ENCODE measurements around the gene FCHO1.

Gene FCHO1

GRCh38 chr19:17824339-17824738 lies 73.1 kb downstream of the FCHO1 start:
- no peak for DNase-seq (ENCODE audit: low read depth in 2 of 3, low spot score in 1 of 3)

- DNase-seq (ENCODE audit: low read depth in 2 of 3, low spot score in 1 of 3): no peak
Measured at GRCh38 chr19:17826508-17827056, 75.3 kb downstream of the FCHO1 start.

- DNase-seq (ENCODE audit: low read depth in 2 of 3, low spot score in 1 of 3): no peak
Measured at GRCh38 chr19:17829855-17830566, 78.7 kb downstream of the FCHO1 start.

- DNase-seq (ENCODE audit: low read depth in 2 of 3, low spot score in 1 of 3): peak; percentile 55 to 73 (median 60)
Measured at GRCh38 chr19:17830567-17831418, 79.5 kb downstream of the FCHO1 start.

GRCh38 chr19:17831419-17831888 lies 80.2 kb downstream of the FCHO1 start:
- no peak for DNase-seq (ENCODE audit: low read depth in 2 of 3, low spot score in 1 of 3)

- DNase-seq (ENCODE audit: low read depth in 2 of 3, low spot score in 1 of 3): no peak
Measured at GRCh38 chr19:17832443-17833208, 81.3 kb downstream of the FCHO1 start.

GRCh38 chr19:17834350-17835181 lies 83.3 kb downstream of the FCHO1 start:
- no peak for DNase-seq (ENCODE audit: low read depth in 2 of 3, low spot score in 1 of 3)

- no peak for DNase-seq (ENCODE audit: low read depth in 2 of 3, low spot score in 1 of 3)
Measured at GRCh38 chr19:17835182-17836006, 84.1 kb downstream of the FCHO1 start.

GRCh38 chr19:17836530-17836929 lies 85.3 kb downstream of the FCHO1 start:
- no peak for DNase-seq (ENCODE audit: low read depth in 2 of 3, low spot score in 1 of 3)

GRCh38 chr19:17837972-17838371 lies 86.7 kb downstream of the FCHO1 start:
- no peak for DNase-seq (ENCODE audit: low read depth in 2 of 3, low spot score in 1 of 3)
